SW480 (cell line): ENCODE data around the gene GTSE1.

ENCODE experiments used
- DNase-seq: peaks from one replicate; pipeline ENCODE4 v3.0.0-alpha.2; 2016; ENCODE audit warnings: low spot score

GTSE1 gene

DNA sequence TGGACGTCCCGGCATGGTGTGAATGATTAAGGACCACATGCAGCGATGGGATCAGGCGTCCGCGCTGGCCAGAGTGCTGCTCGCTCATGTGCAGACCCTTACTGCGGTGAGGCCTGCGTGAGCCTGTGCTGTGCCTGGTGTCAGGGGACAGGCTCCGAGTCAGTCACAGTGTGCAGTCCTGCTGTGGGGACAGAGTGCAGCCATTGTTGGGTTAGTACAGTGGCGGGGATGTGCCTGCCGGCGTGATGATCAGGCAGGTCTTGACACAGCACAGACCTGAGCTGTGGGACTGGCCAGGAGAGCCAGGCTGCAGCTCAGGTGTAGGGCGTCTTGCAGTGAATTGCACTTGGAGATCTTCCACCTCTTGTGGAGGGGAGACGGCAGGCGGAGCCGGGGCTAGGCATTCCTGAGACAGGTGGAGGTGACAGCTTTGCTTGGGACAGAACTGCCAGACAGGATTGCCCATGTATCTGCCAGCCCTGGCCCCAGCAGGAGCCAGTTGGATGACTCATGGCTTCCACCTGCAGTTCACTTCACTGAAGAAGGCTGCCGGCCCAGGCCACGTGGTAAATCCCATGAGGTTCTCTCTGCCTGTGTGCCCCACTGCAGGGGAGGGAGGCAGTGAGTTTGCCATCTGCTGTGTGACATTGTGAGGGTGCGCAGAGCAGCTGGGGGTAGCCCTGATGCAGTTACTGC lies 56.2 kb downstream of the GTSE1 start:
- DNase-seq, result peak; percentile 58

DNA sequence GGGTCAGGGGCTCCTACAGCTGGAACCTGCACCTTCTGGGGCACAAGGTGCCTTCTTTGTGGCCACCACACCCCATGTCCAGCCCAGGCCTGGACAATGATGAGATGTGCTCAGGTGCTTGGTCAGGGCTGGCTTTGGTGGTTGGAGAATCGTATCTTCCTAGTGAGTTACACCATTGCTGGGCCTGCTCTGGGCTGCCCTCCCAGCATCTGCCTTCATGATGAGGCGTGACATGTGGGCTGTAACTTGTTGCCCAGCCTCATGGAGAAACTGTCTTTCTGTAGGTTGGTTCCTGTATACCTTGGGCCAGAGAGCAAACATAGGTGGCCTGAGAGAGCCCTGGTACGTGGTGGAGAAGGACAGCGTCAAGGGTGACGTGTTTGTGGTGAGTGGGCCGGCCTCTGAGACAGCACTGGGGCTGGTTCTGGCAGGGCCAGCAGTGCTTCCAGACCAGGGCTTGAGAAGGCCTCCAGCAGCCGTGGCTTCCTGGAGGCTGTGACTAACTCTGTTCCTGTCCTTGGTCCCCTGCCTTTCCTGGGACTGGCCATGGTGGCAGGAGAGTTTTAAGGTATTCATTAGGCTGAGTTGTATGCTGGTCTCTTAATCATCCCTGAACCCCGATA lies 56.9 kb downstream of the GTSE1 start:
- DNase-seq, result no peak

DNA sequence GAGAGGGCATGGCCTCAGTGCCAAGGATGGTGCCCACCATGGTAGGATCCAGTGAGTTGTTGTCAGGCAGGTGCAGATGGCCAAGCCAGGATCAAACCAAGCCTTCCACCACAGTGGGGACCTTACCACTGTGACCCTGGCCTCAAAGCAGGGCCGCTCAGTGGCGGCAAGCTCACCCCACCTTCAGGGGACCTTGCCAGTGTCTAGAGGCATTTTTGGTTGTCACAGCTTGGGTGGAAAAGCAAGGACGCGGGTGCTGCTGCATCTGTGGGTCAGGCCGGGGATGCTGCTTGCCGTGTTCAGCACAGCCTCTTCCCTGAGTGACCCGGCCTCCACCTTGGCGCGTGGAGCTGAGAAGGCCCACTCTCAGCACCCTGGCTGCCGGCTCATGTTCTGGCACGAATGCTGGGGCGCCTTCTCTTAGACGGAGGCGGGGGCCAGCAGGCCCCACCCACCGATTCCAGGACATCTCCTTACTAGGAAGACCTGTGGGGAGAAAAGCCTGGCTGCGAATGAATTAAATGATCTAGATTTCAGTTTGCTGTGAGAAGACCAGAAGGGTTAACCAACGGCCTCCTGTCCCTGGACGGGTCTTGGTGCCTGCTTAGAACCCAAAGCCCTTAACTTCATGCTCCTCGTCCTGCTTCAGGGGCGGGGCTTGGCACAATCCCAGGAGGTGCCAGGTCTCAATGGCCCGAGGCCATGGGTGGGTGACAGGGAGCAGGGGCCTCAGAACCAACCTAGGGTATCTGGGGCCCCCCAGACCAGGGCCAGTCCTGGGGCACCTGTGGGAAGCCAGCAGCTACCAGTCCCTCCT lies 57.7 kb downstream of the GTSE1 start:
- DNase-seq, result no peak

DNA sequence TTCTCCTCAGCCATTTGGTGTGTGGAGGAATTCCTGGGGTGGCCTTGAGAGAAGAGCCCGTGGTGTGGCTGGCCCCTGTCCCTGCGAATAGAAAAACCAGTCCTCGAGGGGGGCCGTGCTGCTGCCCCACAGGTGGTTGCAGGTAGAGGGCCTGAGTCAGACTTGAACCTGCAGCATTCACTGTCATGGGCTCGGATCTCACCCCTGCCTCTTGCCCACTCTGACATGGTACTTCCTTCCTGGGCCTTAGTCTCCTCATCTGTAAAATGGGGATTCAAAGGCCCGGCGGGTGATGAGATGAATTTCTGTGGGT lies 58.3 kb downstream of the GTSE1 start:
- DNase-seq, result no peak

DNA sequence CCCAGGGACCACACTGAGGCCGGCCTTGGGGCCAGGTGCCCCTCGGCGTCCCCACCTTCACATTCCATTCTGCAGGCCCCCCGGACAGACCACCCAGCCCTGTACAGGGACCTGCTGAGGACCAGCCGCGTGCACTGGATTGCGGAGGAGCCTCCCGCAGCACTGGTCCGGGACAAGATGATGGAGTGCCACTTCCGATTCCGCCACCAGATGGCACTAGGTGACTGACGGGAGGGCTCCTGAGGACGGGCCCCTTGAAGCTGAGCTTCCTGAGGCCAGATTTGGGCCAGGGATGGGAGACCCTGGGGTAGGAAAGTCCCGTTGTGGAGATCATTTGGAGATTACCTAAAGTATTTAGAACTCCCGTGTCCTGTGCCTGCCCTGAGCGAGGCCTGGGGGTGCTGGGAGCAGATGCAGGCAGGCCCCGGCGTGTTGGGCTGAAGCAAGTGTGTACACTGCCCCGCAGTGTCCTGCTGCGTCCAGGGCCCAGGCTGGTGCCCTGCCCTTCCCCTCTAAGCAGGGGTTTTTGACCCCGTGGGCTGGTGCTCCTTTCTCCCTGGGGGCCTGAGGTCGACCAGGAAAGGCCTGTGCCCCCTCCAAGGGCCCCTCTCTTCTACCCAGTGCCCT lies 58.8 kb downstream of the GTSE1 start:
- no peak for DNase-seq

DNA sequence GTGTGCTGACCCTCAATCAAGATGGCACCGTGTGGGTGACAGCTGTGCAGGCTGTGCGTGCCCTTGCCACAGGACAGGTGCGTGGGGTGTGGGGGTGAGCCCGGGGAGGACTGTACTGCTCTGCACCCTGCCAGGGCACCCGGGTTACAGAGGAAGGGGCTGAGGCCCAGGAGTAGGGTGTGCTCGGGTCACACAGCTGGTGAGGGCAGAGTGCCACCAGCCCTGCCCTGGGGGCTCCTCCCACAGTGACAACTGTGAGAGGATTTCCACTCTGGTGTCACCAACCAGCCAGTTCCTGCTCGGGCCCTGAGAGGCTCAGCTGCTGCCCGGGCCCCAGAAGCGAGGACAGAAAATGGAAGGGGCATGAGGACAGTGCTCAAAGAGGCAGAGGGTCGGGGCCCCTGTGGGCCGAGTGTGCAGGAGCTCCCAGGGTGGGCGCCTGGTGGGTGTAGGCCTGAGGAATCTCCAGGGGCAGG lies 59.4 kb downstream of the GTSE1 start:
- no peak for DNase-seq

DNA sequence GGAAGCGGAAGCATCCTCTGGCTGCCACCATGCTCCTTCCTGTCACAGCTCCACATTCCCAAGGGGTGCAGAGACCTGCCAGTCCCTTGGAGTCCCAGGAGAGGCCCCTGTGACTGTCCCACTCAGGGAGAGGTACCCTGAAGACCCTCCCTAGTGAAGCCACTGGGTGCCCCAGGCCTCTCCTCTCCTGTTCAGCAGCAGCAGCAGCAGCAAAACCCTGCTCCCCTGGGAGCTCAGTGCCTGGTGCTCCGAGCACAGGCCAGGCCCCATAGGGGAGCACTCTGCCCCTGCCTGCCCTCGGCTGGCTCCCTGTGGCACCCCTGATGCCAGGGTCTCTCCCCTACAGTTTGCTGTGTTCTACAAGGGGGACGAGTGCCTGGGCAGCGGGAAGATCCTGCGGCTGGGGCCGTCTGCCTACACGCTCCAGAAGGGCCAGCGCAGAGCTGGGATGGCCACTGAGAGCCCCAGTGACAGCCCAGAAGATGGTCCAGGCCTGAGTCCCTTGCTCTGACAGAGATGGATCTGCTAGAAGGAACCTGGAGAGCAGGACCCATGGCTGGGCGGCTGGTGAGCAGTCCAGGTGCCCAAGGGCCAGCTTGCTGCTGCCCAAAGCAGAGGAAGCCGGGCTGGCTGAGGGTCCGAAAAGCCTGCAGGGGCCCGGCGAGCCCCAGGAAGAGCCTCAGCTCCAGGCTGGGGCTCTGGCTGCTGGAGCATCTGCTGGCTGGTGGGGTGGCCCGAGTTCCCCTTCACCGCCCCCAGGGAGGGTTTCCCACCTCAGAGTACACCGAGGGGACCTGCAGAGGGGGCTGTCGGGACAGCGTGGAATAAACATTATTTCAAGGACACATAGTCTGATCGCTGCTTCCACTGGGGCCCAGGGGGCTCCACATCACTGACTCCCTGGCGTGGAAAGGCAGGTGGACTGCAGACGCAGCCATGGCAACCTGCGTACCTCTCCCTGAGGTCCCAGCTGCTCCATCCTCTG lies 60.1 kb downstream of the GTSE1 start:
- no peak for DNase-seq

DNA sequence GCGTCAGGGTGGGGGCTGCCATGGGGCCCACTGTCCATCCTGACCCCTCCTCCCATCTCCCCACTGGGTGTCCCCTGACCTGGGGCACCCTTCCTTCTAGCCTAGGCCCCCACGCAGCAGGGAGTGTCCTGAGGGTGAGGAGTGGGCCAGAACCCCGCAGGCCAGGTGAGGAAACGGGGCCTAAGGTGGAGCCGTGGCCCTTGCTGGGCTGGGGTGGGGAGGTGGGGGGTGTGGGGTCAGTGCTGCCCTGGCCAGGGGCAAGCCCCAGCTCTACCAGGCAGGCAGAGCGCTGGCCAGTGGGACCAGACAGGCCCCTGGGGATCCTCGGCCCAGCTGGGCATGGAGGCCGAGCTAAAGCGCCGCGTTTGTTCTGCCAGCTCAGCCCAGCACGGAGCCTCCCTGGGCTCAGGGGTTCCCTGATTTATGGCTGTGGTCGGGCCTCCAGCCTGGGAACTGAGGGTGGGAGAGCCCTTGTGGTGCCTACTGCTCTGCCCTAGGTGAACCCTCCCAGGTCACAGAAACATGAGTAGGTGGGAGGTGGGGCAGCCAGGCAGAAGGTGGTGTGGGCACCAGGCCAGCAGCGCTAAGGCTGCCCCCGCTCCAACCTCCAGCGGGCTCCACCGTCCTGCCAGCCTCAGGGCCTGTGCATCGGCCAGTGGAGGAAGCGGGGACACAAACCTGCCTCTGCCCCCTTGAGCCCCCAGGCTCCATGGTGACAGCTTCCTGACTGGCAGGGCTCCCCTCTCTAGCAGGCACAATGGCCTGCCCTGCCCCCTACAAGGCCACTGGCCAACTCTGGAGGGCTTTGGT lies 61.2 kb downstream of the GTSE1 start:
- DNase-seq, result no peak

DNA sequence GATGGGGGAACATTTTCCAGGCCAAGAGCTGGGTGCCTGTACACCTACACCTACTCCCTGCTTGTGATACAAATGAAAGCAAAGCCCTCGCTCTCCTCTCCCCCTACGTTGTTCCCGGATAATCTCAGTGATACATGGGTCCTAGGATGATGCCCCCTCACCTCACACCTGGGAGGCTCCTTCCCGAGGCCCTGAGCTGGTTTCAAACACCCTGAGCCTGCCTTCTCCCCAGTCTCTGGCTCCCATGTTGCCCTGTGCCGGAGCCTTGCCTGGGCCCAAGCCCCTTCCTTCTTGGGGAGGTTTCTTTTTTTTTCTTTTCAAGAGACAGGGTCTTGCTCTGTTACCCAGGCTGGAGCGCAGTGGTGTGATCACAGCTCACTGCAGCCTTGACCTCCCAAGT lies 62.1 kb downstream of the GTSE1 start:
- no peak for DNase-seq

DNA sequence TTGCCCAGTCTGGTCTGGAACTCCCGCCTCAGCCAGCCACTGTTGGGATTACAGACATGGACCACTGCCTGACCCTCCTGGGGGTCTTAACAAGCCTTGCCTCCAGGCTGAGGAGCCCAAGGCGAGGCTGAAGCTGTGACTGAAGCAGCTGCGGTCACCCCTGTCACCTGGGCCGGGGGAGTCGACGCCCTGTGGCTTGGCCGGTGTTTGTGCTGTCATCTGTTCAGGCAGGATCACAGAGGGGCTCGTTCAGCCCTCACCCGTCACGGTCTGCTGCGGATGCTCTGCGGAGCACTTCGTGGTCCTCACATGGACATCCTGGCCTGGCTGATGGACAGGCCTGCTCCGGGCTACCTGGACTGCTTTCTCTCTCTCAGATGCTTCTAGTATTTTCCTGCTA lies 62.7 kb downstream of the GTSE1 start:
- no peak for DNase-seq

DNA sequence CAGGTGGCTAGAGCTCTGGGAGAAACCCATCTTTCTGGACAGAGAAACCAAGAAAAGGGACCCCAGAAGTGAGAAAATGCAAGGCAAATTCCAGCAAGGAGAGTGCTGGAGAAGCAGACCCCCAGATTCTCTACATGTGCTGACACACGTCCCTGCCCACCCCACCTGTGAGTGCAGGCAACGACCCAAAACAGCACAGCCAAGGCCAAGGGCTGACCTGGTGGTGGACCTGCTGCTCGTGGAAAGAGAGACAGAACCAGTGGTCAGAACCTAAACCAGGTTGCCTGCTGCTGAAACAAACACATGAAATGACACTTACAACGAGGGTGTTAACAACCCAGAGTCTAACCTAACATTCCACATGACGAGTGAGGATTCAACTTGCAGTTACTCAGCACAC lies 63.4 kb downstream of the GTSE1 start:
- DNase-seq, result no peak

DNA sequence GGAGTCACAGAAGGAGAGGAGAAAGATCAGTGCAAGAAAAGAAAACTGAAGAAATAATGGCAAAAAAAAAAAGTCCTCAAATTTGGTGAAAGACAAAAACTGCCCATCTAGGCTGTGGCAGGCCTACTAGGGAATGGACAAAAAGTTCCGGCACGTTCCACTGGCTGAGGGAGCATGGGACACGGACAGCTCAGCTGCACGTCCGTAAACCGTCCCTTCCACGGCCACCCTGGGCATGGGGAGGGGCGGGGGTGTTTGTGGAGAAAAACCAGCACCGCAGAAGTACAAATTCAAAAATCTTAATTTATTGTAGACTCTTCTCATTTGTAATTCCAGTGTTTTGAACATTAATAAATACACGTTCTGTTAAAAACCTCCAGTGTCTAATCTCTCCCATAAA lies 64.2 kb downstream of the GTSE1 start:
- DNase-seq, result no peak

DNA sequence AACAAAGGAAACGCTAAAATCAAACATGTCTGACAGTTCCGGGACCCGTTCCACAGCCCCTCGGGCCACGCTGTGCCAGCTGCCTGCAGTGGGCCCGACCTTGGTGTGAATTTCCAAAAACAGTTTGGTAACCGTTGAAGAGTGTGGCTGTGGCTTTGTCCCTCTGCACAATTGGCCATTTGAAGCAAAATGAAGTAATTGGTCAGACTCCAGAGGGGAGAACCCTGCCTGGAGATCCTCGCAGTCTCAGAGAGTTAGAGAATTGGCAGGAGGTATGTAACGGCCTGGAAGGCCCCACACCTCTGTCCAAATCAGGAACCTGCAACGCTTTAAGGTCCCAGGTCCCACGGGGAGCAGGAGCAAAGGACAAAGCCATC lies 65.1 kb downstream of the GTSE1 start:
- no peak for DNase-seq

DNA sequence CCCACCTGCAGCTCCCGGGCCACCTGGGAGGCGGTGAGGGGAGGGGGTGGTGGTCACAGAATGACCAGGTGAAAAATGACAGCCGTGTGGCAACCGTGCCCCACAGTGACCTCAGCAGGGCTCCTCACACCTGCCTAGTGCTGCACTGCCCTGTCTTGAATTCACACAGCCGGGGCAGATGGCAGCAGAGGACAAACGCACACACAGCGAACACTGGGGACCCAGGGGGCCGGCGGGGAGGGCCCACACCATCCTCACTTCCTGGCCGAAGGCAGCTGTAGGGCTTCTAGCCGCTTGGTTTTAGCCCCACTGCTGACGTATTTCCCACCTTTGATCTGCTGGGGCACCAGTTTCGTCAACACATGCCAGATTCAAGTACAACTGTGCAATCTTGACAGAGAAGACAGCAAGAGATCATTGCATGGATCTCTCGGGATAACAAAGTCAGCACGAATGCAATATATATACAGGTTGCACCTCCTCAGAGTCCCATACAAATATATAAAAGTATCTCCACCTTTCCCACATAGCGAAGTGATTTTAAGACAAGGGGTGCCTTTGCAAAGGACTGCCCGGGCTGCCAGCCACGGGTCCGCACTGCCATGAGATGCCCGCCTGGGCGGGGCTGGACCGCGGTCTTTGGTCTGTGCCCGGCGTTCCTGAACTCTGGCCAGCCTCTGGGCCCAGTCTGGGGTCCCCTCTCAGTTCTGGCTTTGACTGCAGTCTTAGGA lies 65.7 kb downstream of the GTSE1 start:
- no peak for DNase-seq

DNA sequence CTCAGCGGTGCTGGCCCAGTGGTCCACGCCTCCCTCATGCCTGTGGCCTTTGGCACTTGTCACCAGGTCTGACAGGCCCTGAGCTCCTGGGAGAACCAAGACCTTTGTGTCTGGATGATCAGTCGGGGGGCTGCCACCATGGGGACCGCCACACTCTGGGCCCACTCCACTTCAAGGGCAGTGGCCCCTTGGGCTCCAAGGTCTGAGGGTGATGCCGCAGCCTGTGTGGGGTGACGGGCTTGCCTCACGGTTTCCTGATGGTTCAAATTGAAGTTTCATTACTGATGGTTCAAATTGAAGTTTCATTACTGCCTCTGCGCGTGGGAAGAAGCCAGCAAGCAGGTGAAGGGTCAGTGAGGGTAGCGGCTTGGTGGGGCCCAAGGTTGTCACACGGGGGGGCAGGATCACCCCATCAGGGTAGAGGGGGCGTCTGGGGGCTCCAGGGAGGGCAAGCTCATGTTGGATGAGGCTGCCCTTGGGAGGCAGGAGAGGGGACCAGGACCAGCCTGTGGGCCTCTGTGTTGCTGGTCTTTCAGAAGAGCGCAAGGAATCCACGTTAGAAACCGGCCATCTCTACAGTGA lies 66.4 kb downstream of the GTSE1 start:
- no peak for DNase-seq

DNA sequence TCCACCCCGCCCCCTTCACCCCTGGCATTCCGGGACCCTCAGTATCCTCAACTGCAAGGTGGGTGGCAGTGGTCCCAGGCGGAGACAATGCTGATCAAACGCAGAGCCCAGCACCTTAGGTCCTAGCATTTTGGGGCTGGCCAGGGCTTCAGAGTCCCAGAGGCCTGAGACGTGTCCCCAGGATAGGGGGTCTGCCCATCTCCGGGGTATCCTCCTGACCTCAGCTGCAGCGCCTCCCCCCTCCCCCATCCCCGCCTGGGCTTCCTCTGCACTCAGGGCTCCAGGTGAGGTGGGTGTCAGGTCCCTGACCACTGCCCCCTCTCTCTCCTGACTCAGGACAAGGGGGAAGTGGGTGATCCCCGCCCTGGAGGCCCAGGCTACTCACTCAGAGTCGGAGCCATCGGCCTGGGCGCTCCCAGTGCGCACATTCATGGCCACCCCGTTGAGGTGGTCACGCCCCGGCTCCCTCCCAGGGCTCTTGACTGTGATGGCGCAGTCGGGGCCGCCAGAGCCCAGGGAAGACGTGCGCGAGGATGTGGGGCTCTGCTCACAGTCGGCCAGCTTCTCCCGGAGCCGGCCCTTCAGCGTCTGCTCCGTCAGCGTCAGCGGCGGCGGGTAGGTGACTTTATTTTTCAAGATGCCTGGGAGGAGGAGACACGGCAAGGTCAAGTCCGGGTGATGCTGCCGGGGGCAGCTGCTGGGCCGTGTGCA lies 67.1 kb downstream of the GTSE1 start:
- no peak for DNase-seq

DNA sequence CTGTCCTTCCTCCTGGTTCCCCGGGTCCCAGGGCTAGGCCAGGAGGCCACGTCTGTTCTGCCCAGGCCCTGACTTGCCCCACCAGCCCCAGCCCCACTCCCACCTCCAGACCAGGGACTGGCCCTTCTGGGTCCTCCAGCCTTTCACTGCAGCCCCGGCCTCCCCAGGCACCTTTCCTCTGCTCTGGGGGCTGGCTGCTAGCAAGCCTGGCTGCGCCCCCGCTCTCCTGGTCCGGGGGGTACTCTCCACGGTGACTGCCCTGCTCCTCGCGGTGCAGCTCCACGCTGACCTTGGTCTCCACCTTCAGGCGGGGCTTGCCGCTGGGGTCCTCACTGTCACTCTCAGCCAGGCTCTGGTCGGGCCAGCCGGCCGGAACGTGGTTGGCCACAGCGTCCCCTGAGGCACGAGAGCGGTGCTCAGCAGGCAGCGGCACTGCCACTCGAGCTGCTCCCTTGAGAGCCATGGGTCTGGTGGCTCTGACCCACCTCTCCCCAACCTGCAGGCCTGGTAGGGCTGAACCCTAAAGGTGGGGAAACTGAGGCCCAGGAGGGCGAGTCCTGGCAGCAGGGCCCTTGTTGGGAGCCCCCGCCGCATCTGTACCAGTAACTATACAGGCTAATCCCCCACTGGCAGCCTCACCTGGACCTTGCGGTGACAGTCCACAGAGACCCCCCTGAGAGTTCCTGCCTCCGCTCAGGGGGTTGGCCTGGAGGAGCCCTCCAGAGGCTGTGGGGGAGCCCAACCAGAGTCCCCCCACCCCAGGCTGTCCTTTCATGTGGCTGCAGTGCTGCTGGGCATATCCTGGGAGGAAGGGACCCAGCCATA lies 67.9 kb downstream of the GTSE1 start:
- no peak for DNase-seq

DNA sequence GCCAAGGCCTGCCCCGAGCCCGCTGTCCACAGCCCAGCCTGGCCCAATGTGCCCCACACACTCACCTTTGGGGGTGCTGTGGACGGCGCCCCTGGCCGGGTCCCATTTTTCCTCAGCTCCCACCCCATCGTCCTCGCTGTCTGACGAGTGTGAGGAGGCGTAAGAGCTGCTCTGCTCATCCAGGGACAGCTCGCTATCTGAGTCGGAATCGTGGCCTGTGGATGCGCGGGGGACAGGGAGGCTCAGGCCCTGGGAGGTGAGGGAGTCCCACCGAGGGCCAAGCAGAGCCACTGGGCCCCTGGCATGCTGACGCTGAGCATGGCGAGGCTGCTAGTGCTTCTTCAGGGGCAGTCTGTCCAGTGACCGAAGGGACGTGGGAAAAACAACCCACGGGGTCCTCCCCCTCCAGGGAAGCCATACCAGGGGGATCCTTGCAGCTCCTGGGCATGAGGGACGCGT lies 68.5 kb downstream of the GTSE1 start:
- DNase-seq, result no peak
